ENCODE measurements around the gene TBC1D22A.

The TBC1D22A gene

GRCh38 chr22:46879083-46879482 lies 116.6 kb downstream of the TBC1D22A start:
- no peak for TF ChIP-seq CTCF (IDR thresholded peaks at IDR 0.05)

GRCh38 chr22:46881373-46882118 lies 119.1 kb downstream of the TBC1D22A start:
- no peak for TF ChIP-seq CTCF (IDR thresholded peaks at IDR 0.05)

- no peak for TF ChIP-seq CTCF (IDR thresholded peaks at IDR 0.05)
Observed at GRCh38 chr22:46883092-46883910, 120.9 kb downstream of the TBC1D22A start.

- TF ChIP-seq CTCF (IDR thresholded peaks at IDR 0.05) = no peak
Observed at GRCh38 chr22:46884365-46884764, 121.9 kb downstream of the TBC1D22A start.

- no peak for TF ChIP-seq CTCF (IDR thresholded peaks at IDR 0.05)
Observed at GRCh38 chr22:46887978-46888377, 125.5 kb downstream of the TBC1D22A start.

- no peak for TF ChIP-seq CTCF (IDR thresholded peaks at IDR 0.05)
Observed at GRCh38 chr22:46890819-46891218, 128.4 kb downstream of the TBC1D22A start.

GRCh38 chr22:46891382-46891951 lies 129.0 kb downstream of the TBC1D22A start:
- TF ChIP-seq CTCF (IDR thresholded peaks at IDR 0.05) = no peak
